Measurements from ENCODE around the gene SLC2A1. TPM values are rescaled to one million over a fixed set of nuclear protein-coding genes. Genes with fewer than 3 reads are reported as not detected.

Gene SLC2A1
- total and polyA plus RNA-seq, 8 donors: 1.2 to 39.8 (median 18.3) TPM

DNA sequence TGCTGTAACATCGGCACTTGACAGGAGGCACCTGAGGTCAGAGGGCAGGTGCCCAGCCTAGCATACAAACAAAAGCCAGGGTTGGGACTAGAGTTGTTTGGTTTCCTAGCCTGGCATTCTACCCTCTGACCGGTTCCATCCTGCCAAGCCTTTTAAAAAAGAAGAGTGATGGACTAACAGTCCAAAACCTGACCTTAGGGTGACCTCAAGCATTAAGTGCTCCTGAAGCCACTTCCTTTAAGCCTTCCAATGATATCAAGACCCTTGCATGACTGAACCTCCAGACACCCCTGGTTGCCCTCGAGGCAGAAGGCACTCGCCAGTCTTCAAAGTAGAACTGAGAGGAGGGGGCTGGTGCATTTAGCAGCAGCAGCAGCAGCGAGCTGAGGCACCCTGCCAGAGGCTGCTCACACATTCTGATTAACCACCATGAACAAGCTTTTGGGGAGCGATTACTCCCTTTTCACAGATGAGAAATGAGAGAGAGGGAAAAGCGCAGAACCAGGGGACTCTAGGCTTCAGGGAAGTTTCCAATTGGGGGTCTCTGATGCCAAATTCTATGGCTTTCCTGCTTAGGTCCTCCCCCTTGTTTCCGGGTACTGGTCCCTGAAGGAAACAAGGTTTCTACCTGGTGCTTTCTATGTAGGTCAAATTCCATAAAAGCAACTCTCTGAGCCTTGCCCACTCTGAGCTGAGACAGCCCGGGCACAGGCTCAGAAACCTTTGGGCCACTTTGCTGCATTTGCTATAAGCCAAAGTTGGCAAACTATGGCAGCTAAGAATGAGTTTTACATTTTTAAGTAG lies 9.2 kb downstream of the SLC2A1 start:
- Histone ChIP-seq H3K36me3 (no peaks in the 10 kb centered on the region), H3K9me3 (no peaks in the 10 kb centered on the region), H3K4me1 (peaks cover 52 to 91% (median 77%) of the 10 kb centered on the region in 4 donors), H3K27me3 (no peaks in the 10 kb centered on the region), H3K27ac (peak overlapping the region in 3 of 5 donors; percentile 1 to 32 (median 3)), H3K4me3 (no peak overlapping the region)
- TF ChIP-seq POLR2AphosphoS5 (IDR thresholded peaks at IDR 0.05) (no peak), EP300 (IDR thresholded peaks at IDR 0.05) (no peak), POLR2A (IDR thresholded peaks at IDR 0.05) (no peak)
- TF ChIP-seq, protein P1, sequence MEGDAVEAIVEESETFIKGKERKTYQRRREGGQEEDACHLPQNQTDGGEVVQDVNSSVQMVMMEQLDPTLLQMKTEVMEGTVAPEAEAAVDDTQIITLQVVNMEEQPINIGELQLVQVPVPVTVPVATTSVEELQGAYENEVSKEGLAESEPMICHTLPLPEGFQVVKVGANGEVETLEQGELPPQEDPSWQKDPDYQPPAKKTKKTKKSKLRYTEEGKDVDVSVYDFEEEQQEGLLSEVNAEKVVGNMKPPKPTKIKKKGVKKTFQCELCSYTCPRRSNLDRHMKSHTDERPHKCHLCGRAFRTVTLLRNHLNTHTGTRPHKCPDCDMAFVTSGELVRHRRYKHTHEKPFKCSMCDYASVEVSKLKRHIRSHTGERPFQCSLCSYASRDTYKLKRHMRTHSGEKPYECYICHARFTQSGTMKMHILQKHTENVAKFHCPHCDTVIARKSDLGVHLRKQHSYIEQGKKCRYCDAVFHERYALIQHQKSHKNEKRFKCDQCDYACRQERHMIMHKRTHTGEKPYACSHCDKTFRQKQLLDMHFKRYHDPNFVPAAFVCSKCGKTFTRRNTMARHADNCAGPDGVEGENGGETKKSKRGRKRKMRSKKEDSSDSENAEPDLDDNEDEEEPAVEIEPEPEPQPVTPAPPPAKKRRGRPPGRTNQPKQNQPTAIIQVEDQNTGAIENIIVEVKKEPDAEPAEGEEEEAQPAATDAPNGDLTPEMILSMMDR (IDR thresholded peaks at IDR 0.05): no peak
- 40 to 61% (median 54%) methylated on average over 9 of the region's 9 CpGs for WGBS, 5 donors
- intact Hi-C loops (cut with DNase I; ENCODE audit: low total_unique reads): no loop called here
- DNase-seq: no peak

DNA sequence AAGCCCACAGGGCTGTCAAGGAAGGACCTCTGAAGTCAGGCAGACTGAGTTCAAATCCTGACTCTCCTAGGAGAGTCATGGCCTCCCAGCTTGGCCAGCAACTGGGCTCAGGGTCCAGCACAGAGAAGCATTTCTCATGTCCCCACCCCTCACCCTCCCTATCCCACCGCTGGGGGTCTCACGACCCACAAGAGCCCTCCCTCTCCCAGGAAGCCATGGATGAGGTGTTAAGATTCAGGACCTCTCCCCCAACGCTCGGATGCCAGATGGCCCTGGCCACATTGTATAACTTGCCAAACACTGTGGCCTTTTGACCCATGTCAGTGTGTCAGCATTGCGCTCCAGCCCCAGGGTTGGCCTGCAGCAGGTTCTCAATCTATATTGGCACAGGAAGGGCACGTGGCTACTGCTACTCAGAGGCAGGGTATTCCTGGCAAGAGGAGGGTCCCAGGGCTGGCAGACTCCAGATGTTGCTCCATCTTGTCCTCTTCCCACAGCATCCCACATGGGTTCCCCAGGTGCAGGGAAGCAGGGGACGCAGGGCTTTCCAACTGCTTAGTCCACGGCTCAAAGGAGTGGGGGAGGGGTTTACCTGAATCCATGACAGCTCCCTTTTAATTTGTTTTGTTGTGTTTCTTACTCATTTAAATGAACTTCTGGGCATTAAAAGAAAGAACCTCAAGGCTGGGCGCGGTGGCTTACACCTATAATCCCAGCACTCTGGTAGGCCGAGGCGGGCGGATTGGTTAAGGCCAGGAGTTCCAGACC lies 10.5 kb downstream of the SLC2A1 start:
- intact Hi-C loops (cut with DNase I; ENCODE audit: low total_unique reads): no loop called here
- H3K27ac ChIP-seq: peak overlapping the region in 2 of 5 donors; percentile 21 to 23
- no peak overlapping the region for H3K4me3 ChIP-seq
- H3K27me3 ChIP-seq: no peaks in the 10 kb centered on the region
- no peaks in the 10 kb centered on the region for H3K36me3 ChIP-seq
- DNase-seq: no peak
- H3K4me1 ChIP-seq: peaks cover 56 to 92% (median 80%) of the 10 kb centered on the region in 4 donors
- H3K9me3 ChIP-seq: no peaks in the 10 kb centered on the region
- WGBS, 5 donors: 70 to 80% (median 75%) methylated on average over 12 to 13 of the region's 13 CpGs
- TF ChIP-seq, protein P1 (IDR thresholded peaks at IDR 0.05): no peak

DNA sequence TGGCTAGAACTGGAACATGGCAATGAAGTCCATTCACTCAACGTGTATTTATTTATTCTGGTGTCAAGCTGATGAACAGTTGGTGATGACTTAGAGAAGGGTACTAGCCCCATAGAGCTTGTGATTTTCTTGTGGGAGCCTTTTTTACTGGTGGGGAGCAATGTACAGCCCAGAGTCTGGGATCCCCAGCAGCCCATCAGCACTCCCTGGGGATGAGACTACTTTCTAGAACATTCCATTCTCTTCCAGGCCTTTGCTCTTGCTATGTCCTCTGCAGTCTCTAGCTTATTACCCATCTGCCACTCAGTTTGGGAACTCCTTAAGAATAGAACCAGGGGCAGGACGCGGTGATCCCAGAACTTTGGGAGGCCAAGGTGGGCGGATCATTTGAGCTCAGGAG lies 11.6 kb downstream of the SLC2A1 start:
- 82 to 88% (median 87%) methylated on average over 4 of the region's 4 CpGs for WGBS, 5 donors
- intact Hi-C loops (cut with DNase I; ENCODE audit: low total_unique reads): no loop called here
- Histone ChIP-seq H3K36me3 (peaks cover 0 to 8% (median 5%) of the 10 kb centered on the region in 4 donors), H3K27ac (peak overlapping the region in 3 of 5 donors; percentile 34 to 86 (median 34)), H3K4me1 (peaks cover 59 to 93% (median 79%) of the 10 kb centered on the region in 4 donors), H3K4me3 (no peak overlapping the region), H3K27me3 (no peaks in the 10 kb centered on the region), H3K9me3 (no peaks in the 10 kb centered on the region)
- TF ChIP-seq, protein P1 (IDR thresholded peaks at IDR 0.05): no peak
- no peak for TF ChIP-seq POLR2A (IDR thresholded peaks at IDR 0.05)
- TF ChIP-seq EP300 (IDR thresholded peaks at IDR 0.05): no peak
- TF ChIP-seq POLR2AphosphoS5 (IDR thresholded peaks at IDR 0.05): no peak
- no peak for DNase-seq

DNA sequence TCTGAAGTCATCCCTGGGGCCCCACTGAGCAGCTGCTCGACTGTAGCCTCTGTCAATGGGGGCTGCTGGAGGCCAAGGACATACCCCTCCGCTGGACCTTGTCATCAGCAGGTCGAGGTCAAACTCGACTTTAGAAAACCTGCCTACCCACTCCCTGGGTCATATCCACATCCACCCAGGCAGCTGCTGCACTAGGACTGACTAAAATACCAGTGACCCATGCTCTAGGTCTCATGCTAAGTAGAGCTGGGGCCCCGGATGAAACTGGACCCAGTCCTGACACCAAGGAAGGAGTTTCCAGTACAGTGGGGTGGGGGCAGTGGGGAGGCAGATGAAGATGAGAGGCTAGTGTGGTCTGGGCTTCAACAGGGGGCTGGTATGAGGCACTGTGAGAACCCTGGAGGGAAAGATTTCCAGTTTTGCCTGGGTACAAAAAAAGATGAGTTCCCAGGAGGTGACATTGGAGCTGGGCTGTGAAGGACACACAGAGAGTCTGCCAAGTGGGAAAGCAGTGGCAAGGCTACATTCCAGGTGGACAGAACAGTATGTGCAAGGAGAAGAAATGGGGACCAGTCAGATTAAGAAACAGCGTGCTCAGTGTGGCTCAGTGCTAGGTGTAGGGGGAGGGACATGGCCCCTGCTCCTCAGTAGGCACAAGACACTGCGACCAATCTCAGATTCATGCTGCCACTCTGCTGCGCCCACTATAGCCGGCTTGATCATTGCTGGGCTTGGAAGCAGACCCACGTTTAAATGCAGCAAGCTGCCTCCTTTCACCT lies 12.4 kb downstream of the SLC2A1 start:
- intact Hi-C loops (cut with DNase I; ENCODE audit: low total_unique reads): no loop called here
- Histone ChIP-seq H3K27me3 (no peaks in the 10 kb centered on the region), H3K36me3 (peaks cover 0 to 12% (median 5%) of the 10 kb centered on the region in 4 donors), H3K4me1 (peaks cover 67 to 93% (median 84%) of the 10 kb centered on the region in 4 donors), H3K4me3 (no peak overlapping the region), H3K27ac (peak overlapping the region in 3 of 5 donors; percentile 34 to 86 (median 34)), H3K9me3 (no peaks in the 10 kb centered on the region)
- TF ChIP-seq POLR2AphosphoS5 (IDR thresholded peaks at IDR 0.05) (no peak), EP300 (IDR thresholded peaks at IDR 0.05) (no peak), POLR2A (IDR thresholded peaks at IDR 0.05) (no peak)
- TF ChIP-seq, protein P1 (IDR thresholded peaks at IDR 0.05): no peak
- WGBS, 5 donors: 61 to 77% (median 64%) methylated on average over 9 to 10 of the region's 10 CpGs
- no peak for DNase-seq

Measured in stomach (tissue), 9 donors.